A549 treated with CpdA at 1 μM for 4 hours (cell line): ENCODE measurements around the gene GMNN. TPM values are rescaled to one million over a fixed set of nuclear protein-coding genes. Genes with fewer than 3 reads are reported as not detected.

Experiments used
- total RNA-seq: library from RNA; stranded (reverse); fragments of 200-300 nt; extraction: Qiagen RNA extraction; gene quantifications from 5 replicates; pipeline ENCODE4 v1.2.3, GENCODE V29; 2022; ENCODE audit warnings: low read depth

GMNN gene
- 53.2 to 62.5 TPM (median 54.6 TPM) in 5 replicates for total RNA-seq

DNA sequence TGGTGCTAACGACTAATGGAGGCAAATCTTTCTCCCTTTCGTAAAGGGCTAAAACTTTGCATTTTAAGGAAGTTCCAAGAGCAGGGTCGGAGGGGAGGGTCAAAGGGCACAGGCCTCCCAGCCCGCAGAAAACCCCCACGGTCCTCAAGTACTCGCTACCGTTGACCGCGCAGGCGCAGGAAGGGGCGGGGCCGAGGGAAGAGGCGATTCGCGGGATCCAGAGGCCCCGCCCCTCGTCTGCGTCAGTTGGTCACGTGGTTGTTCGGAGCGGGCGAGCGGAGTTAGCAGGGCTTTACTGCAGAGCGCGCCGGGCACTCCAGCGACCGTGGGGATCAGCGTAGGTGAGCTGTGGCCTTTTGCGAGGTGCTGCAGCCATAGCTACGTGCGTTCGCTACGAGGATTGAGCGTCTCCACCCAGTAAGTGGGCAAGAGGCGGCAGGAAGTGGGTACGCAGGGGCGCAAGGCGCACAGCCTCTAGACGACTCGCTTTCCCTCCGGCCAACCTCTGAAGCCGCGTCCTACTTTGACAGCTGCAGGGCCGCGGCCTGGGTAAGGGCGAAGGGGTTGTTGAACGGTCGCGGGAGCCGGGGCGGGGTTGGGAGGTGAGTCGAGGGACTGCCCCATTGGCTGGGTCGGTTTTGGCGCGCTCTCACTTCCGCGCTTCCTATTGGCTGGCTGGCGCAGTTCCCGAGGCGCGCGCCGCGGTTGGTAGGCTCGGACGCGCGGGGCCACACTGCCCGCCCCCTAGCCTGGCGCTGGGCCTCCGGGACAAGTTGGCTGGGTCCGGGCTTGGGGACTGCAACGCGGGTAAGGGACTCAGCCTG, at the start of gene GMNN:
GMNN (plus strand) TSS at position 242 of the 824 bp plus-strand sequence. CDS start 2,310 bp downstream, outside the sequence.

GRCh38 chr6:24798740-24799540, 24.2 kb downstream of the GMNN start, which contains the start of gene ARMH2:
ARMH2 (minus strand) TSS chr6:24798917; CDS start chr6:24798857, 60 bp downstream.

Other genes starting within 250 kb of the GMNN start
- gene KIAA0319, start 128.7 kb upstream of the GMNN start, total RNA-seq = 2.5 to 3.0 TPM (median 3.0 TPM) in 5 replicates
- gene TDP2, start 108.0 kb upstream of the GMNN start, total RNA-seq = 40.8 to 47.7 TPM (median 44.5 TPM) in 5 replicates
- 17.1 to 32.8 TPM (median 27.9 TPM) in 5 replicates for gene ACOT13, start 107.9 kb upstream of the GMNN start, total RNA-seq
- gene C6orf62, start 55.8 kb upstream of the GMNN start, total RNA-seq = 51.2 to 63.3 TPM (median 54.1 TPM) in 5 replicates
- not detected in 5 replicates for gene ARMH2, start 24.0 kb downstream of the GMNN start, total RNA-seq
- 0.07 TPM in 1 of 5 replicates, not detected in the others for gene RIPOR2, start 161.0 kb downstream of the GMNN start, total RNA-seq